ENCODE measurements around the gene CELSR1.

The CELSR1 gene

DNA sequence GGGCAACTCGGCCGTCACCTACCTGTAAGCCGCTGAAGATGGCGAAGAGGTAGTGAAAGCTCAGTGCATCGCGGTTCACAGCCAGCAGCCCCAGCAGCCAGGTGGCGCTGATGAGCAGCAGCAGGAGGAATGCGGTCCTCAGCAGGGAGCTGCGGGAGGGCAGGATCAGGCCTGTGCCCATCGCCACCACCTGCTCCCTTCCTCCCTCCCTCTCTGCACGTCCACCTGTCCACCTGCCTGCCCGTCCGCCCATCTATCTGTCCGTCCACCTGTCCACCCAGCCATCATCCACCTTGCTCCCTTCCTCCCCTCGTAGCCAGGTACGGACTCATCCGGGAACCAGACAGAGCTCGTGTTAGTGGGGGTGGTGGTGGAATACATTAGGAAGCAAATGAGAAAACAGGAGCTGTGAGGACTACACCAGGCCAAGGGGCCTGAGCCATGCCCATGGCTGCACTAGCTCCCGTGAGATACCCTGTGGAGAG is 169.7 kb downstream of the CELSR1 start:
- H3K27me3 ChIP-seq (replicated peaks): no peaks in the 10 kb centered on the region
- in situ Hi-C loops (cut with HindIII; ENCODE audit: low pct_ligation_motif_present, low sequenced_read_pairs): no loop called here
- DNase-seq: peak; percentile 36
- TF ChIP-seq, protein P1, sequence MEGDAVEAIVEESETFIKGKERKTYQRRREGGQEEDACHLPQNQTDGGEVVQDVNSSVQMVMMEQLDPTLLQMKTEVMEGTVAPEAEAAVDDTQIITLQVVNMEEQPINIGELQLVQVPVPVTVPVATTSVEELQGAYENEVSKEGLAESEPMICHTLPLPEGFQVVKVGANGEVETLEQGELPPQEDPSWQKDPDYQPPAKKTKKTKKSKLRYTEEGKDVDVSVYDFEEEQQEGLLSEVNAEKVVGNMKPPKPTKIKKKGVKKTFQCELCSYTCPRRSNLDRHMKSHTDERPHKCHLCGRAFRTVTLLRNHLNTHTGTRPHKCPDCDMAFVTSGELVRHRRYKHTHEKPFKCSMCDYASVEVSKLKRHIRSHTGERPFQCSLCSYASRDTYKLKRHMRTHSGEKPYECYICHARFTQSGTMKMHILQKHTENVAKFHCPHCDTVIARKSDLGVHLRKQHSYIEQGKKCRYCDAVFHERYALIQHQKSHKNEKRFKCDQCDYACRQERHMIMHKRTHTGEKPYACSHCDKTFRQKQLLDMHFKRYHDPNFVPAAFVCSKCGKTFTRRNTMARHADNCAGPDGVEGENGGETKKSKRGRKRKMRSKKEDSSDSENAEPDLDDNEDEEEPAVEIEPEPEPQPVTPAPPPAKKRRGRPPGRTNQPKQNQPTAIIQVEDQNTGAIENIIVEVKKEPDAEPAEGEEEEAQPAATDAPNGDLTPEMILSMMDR (IDR thresholded peaks at IDR 0.05; ENCODE audit: low read depth, low read length, missing control alignments): peak; percentile 95
- H3K27ac ChIP-seq: no peak overlapping the region
- no peak overlapping the region for H3K4me3 ChIP-seq (ENCODE audit: low read depth, low read length)
- H3K36me3 ChIP-seq (replicated peaks): no peaks in the 10 kb centered on the region

DNA sequence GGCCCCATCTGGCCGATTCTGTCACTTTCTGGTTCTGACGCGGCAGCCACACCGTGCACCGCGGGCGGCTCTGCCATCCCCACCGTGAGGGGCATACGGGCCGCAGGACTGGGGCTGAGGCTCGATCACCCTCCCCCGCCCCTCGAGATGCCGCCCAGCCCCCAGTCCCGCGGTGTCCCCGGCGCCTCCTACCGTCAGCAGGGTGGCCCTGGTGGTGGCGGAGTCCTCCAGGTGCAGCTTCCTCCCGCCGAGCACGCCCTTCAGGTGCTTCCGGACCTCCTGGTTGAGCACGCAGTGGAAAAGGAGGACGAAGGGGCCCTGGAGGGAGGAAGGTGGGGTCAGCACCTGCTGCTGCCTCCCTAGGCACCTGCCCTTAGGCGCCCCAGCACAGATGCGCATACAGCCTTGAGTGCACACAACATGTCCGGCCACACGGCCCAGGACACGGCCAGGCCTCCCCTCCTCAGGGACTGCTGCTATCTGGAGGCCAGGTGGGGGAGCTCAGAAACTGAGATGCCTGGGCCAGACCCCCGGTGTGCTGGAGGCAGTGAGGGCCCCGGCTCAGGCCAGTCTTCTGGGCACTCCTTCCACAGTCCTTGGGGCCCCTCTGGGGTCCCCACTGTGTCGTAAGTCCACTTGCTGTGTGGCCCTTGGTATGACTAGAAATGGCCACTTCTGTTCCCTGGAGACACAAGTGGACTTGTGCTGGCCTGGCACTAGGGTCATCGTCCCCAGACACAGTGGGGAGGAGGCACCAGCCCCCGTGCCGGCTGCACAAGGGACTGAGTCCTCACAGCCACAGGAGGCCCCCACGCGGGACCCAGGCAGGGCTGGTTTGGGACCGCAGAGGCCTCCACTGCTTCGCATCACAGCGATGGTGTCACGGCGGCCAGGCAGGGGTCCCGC is 170.4 kb downstream of the CELSR1 start:
- in situ Hi-C loops (cut with HindIII; ENCODE audit: low pct_ligation_motif_present, low sequenced_read_pairs): no loop called here
- Histone ChIP-seq H3K36me3 (replicated peaks) (no peaks in the 10 kb centered on the region), H3K27me3 (replicated peaks) (no peaks in the 10 kb centered on the region), H3K4me3 (ENCODE audit: low read depth, low read length) (no peak overlapping the region), H3K27ac (no peak overlapping the region)
- TF ChIP-seq, protein P1 (IDR thresholded peaks at IDR 0.05; ENCODE audit: low read depth, low read length, missing control alignments): no peak
- DNase-seq: no peak

DNA sequence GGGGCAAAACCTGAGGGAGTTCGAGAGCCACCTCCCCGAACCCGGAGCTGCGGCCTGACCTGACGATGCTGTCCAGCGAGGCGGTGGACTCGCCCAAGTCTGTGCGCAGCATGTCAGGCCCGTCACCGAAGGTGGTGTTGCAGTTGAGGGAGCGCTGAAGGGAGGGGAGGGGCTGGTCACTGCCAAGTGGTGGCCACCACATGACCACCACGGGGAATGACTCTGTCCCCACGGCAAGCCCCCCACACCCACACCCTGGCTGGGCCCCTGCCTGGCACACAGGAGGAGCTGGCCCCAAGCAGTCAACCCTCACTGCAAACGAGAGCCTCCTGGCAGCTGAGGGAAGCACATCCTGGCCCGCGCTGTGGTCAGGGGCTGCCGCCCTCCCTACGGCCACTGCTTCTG is 171.1 kb downstream of the CELSR1 start:
- TF ChIP-seq, protein P1 (IDR thresholded peaks at IDR 0.05; ENCODE audit: low read depth, low read length, missing control alignments): no peak
- Histone ChIP-seq H3K4me3 (ENCODE audit: low read depth, low read length) (no peak overlapping the region), H3K36me3 (replicated peaks) (no peaks in the 10 kb centered on the region), H3K27me3 (replicated peaks) (no peaks in the 10 kb centered on the region), H3K27ac (no peak overlapping the region)
- in situ Hi-C loops (cut with HindIII; ENCODE audit: low pct_ligation_motif_present, low sequenced_read_pairs): no loop called here
- DNase-seq: no peak

DNA sequence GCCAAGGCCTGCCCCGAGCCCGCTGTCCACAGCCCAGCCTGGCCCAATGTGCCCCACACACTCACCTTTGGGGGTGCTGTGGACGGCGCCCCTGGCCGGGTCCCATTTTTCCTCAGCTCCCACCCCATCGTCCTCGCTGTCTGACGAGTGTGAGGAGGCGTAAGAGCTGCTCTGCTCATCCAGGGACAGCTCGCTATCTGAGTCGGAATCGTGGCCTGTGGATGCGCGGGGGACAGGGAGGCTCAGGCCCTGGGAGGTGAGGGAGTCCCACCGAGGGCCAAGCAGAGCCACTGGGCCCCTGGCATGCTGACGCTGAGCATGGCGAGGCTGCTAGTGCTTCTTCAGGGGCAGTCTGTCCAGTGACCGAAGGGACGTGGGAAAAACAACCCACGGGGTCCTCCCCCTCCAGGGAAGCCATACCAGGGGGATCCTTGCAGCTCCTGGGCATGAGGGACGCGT is 172.2 kb downstream of the CELSR1 start:
- H3K4me3 ChIP-seq (ENCODE audit: low read depth, low read length): no peak overlapping the region
- H3K36me3 ChIP-seq (replicated peaks): no peaks in the 10 kb centered on the region
- no peak overlapping the region for H3K27ac ChIP-seq
- H3K27me3 ChIP-seq (replicated peaks): no peaks in the 10 kb centered on the region
- no peak for DNase-seq
- TF ChIP-seq, protein P1 (IDR thresholded peaks at IDR 0.05; ENCODE audit: low read depth, low read length, missing control alignments): no peak
- in situ Hi-C loops (cut with HindIII; ENCODE audit: low pct_ligation_motif_present, low sequenced_read_pairs): no loop called here

DNA sequence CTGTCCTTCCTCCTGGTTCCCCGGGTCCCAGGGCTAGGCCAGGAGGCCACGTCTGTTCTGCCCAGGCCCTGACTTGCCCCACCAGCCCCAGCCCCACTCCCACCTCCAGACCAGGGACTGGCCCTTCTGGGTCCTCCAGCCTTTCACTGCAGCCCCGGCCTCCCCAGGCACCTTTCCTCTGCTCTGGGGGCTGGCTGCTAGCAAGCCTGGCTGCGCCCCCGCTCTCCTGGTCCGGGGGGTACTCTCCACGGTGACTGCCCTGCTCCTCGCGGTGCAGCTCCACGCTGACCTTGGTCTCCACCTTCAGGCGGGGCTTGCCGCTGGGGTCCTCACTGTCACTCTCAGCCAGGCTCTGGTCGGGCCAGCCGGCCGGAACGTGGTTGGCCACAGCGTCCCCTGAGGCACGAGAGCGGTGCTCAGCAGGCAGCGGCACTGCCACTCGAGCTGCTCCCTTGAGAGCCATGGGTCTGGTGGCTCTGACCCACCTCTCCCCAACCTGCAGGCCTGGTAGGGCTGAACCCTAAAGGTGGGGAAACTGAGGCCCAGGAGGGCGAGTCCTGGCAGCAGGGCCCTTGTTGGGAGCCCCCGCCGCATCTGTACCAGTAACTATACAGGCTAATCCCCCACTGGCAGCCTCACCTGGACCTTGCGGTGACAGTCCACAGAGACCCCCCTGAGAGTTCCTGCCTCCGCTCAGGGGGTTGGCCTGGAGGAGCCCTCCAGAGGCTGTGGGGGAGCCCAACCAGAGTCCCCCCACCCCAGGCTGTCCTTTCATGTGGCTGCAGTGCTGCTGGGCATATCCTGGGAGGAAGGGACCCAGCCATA is 172.9 kb downstream of the CELSR1 start:
- Histone ChIP-seq H3K4me3 (ENCODE audit: low read depth, low read length) (no peak overlapping the region), H3K36me3 (replicated peaks) (no peaks in the 10 kb centered on the region), H3K27ac (no peak overlapping the region), H3K27me3 (replicated peaks) (no peaks in the 10 kb centered on the region)
- TF ChIP-seq, protein P1 (IDR thresholded peaks at IDR 0.05; ENCODE audit: low read depth, low read length, missing control alignments): no peak
- no peak for DNase-seq
- in situ Hi-C loops (cut with HindIII; ENCODE audit: low pct_ligation_motif_present, low sequenced_read_pairs): no loop called here

Data from brain microvascular endothelial cell (primary cell).